GM19452 (cell line): ENCODE measurements around the gene RALGPS2.

ENCODE experiments used
- ATAC-seq: cut with Tn5 transposase; IDR thresholded peaks from one replicate; pipeline ENCODE4 v1.9.1; 2021; ENCODE audit not compliant: unreplicated experiment

The RALGPS2 gene

GRCh38 chr1:178862416-178862815 lies 137.4 kb downstream of the RALGPS2 start:
- no peak for ATAC-seq

- ATAC-seq = no peak
Observed at GRCh38 chr1:178862864-178863263, 137.8 kb downstream of the RALGPS2 start.

DNA sequence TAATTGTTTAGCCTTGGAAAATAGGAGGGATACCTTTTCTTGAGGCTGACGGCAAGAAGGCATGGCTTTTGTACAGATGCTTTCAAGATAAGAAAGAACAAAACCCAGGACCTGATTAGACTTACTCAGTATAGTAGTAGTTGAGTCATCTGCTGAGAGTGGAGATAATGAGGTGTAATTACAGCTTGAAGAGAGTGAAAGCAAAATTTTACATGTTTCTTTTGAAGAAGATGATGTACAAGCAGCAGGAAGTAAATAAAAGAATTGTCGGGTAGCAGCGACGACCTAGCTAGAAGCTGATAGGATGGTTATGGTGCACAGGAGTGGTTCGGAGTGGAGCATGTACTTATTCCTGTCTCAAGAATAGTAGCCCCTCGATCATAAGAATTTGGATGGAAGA lies 139.3 kb downstream of the RALGPS2 start:
- ATAC-seq = no peak

DNA sequence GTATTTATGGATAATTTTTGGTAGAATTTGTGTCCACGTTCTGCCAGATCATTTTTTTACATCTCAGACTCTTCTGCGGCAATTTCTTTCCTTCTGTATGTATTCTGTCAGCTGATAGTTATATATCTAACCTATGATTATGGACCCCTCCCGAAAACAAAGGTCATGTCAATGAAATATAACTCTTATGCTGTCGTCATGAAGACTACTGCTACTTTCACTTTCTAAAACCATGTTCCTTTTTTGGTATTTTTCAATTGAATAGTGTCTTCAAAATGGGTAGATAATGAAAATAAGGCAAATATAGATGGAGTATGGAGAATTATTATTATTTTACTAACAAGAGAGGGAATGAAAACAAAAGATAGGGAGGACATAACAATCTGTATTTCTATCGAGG lies 142.6 kb downstream of the RALGPS2 start:
- no peak for ATAC-seq

- ATAC-seq = no peak
Observed at GRCh38 chr1:178868706-178869105, 143.7 kb downstream of the RALGPS2 start.

GRCh38 chr1:178869119-178869697 lies 144.2 kb downstream of the RALGPS2 start:
- no peak for ATAC-seq

DNA sequence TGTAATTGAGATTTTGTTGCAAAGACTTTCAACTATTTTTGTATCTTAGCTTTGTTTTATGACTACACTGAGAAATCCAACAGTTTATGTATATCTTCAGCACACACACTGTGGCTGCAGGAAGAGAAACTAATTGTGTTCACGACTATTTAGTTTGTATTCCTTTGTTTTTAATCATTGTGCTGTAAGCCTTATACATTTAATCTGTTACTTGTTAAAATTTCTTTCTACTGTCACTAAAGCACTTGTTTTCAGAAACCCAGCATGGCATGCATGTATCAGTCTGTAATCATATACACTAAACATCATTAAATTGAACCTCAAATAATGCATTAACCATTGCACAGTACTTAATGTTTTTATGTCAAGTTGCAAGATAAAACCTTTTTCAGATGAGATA lies 145.2 kb downstream of the RALGPS2 start:
- no peak for ATAC-seq

- no peak for ATAC-seq
Observed at GRCh38 chr1:178870944-178871343, 145.9 kb downstream of the RALGPS2 start, which contains the start of gene ANGPTL1. Gene ANGPTL1 (minus strand): TSS chr1:178871077. CDS start chr1:178865776, 5,301 bp downstream.

DNA sequence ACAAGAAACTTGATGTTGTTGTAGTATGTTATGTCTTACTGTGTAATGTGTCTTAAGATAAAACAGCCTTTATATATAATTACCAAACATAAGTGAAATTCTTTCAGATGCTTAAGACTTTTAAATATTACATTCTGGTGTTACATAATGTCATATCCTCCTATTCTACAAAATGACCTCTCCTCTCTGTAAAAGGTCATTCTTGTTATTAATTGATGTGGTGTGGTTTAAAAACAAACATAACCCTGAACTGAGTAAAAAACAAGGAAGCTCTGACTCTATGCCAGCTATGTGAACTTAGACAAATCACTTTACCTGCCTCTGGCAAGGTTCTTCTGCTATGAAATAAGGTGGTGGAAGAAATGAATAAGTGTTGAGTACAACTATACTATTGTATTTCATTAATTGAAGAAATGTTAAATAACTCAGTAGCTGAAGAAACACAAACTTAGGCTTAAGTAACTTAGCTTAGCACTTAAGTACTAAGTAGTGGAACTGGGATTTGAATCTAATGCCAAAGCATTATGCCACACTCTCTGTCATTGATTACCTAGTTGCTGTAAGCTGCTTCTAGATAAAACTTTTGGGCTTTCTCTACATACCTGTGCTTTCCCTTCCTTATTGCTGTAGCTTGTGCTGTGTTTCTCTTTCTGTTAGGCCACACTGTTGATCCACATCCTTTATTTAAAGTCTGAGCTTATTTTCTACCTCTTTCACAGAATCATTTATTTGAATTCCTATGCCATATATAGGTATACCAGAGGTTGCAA lies 146.7 kb downstream of the RALGPS2 start:
- no peak for ATAC-seq

GRCh38 chr1:178874966-178875365 lies 149.9 kb downstream of the RALGPS2 start:
- no peak for ATAC-seq

- no peak for ATAC-seq
Observed at GRCh38 chr1:178875936-178876335, 150.9 kb downstream of the RALGPS2 start.

DNA sequence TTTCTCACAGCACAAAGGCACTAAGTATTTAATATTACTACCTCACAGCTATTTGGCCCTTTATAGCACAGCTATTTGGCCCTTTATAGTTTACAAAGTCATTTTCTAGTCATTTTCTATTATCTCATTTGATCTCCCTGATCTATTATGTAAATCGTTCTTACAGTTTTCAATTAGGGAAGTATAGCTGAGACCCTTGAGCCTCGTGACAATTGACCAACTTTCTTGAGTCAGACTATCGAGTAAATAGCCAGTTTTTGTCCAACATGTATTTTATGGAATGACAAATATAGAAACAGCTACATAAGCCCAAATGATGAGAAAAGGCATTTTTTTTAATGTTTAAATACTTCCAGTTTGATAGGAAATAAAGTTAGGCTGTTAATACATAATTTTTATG lies 152.9 kb downstream of the RALGPS2 start:
- no peak for ATAC-seq

DNA sequence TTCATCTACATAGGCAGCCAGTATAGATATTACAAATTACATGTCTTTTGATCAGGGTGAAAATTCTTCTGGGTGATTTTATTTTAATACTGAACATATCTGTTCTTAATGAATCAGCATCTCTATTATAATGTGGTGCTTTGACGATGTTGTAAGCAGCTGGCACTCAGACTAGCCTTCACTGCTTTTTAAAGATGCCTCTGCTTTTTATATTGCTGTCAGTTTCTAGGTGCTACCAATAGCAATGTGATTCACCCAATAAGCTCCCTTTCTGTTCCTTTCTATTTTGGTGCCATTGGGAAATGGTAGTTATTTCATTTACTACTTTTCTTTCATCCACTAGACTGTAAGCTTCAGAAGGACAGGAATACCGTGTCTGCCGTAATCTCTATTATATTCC lies 156.9 kb downstream of the RALGPS2 start:
- no peak for ATAC-seq

DNA sequence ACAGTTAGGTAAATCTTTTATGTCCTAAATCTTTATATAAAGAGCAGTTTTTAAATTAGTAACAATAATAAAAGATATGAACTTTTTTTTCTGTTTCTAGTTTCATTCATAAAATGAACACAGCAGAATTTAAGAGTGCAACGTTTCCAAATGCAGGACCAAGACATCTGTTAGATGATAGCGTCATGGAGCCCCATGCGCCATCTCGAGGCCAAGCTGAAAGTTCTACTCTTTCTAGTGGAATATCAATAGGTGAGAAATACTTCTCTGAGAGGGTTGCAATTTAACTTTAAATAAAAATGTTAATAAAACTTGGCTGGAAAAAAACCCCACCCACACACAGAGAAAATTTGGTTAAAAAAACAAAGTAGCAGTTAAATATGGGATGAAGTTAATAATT lies 160.8 kb downstream of the RALGPS2 start:
- ATAC-seq = no peak

GRCh38 chr1:178886551-178886950 lies 161.5 kb downstream of the RALGPS2 start:
- no peak for ATAC-seq

DNA sequence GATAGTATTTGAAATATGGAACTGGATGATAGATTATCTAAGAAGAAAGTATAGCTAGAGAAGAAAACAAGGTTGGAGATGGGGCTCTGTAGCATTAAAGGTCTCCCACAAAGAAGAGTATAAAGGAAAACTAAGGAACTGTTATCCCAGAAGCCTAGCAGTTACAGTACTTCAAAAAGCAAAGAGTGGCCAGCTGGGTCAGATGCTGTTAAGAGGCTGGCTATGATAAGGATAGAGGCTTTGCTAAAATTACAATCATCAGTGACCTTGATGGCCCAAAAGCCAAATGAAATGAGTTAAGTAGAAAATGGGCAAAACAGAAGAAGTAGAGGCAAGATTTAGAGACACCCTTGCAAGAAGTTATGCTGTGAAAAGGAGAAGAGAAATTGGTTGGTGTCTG lies 170.9 kb downstream of the RALGPS2 start:
- ATAC-seq = no peak

GRCh38 chr1:178898401-178898800 lies 173.4 kb downstream of the RALGPS2 start:
- ATAC-seq = no peak

GRCh38 chr1:178899402-178899801 lies 174.4 kb downstream of the RALGPS2 start:
- no peak for ATAC-seq

GRCh38 chr1:178901482-178902125 lies 176.6 kb downstream of the RALGPS2 start:
- no peak for ATAC-seq

DNA sequence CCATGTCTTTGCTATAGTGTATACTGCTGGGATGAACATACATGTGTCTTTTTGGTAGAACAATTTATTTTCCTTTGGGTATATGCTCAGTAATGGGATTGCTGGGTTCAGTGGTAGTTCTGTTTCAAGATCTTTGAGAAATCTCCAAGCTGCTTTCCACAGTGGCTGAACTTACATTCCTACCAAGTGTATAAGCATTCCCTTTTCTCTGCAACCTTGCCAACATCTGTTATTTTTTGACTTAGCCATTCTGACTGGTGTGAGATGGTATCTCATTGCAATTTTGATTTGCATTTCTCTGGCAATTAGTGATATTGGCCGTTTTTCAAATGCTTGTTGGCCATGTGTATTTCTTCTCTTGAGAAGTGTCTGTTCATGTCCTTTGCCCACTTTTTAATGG lies 183.3 kb downstream of the RALGPS2 start:
- ATAC-seq = no peak

GRCh38 chr1:178910023-178910422 lies 185.0 kb downstream of the RALGPS2 start:
- ATAC-seq = no peak

- ATAC-seq = no peak
Observed at GRCh38 chr1:178912597-178912996, 187.6 kb downstream of the RALGPS2 start.
